GM12878 (cell line): ENCODE measurements around the gene SHROOM3. TPM values are rescaled to one million over a fixed set of nuclear protein-coding genes. Genes with fewer than 3 reads are reported as not detected.

Source experiments
- ATAC-seq: fragments of 200-7000 bp; cut with Tn5 transposase; 3 replicates; pipeline ENCODE4 v1.9.1; 2020; ENCODE audit warnings: mild to moderate bottlenecking, moderate library complexity
- BruUV-seq: library from RNA; stranded (reverse); fragments of 400-500 nt; replicated peaks from 2 replicates; lab custom pipeline; 2021; lab: Mats Ljungman, UMichigan
- CTCF ChIA-PET: fragments of 300-600 bp; sonication (Branson Sonifier 250); formaldehyde crosslinking; extraction: SDS; loops from one replicate; lab custom pipeline; 2021; ENCODE audit warnings: inconsistent platforms; lab: Yijun Ruan, JAX
- POLR2A ChIA-PET: fragments of 350-600 bp; formaldehyde crosslinking; extraction: SDS; loops from one replicate; lab custom pipeline; 2021; ENCODE audit warnings: inconsistent platforms; lab: Charles Lee
- RAD21 ChIA-PET: fragments of 300-600 bp; sonication (Branson Sonifier 250); formaldehyde crosslinking; loops from one replicate; lab custom pipeline; 2023; ENCODE audit warnings: antibody characterized with exemption; ENCODE audit not compliant: unreplicated experiment; lab: Charles Lee
- SMC1A ChIA-PET: fragments of 300-600 bp; sonication (Branson Sonifier 250); formaldehyde crosslinking; loops from one replicate; lab custom pipeline; 2023; ENCODE audit not compliant: unreplicated experiment, uncharacterized antibody; lab: Charles Lee
- DNase-seq: peaks from one replicate; pipeline ENCODE4 v3.0.0-alpha.2; 2011; ENCODE audit warnings: low read depth, low spot score
- FAIRE-seq: peaks from 3 replicates; lab custom pipeline; 2011; peaks lifted over from hg19 to GRCh38; lab: Jason Lieb, UNC
- H2AFZ ChIP-seq: 2 replicates; pipeline ENCODE4 v1.6.0; 2011; ENCODE audit warnings: low read depth, low read length, control low read depth; ENCODE audit not compliant: control insufficient read depth
- H3K27ac ChIP-seq: 2 replicates; pipeline ENCODE4 v1.5.1; 2011; ENCODE audit warnings: control low read depth; ENCODE audit not compliant: control insufficient read depth, insufficient read depth
- H3K27me3 ChIP-seq, 2 experiments: replicated peaks in 1 of 2; 2 replicates each; pipeline versions ENCODE4 v1.6.0 to v1.6.1; 2011; ENCODE audit warnings: low read length in 1 of 2; ENCODE audit not compliant: control insufficient read depth in 2 of 2, insufficient read depth in 2 of 2
- H3K36me3 ChIP-seq, 2 experiments: 2 replicates each; pipeline ENCODE4 v1.5.1; 2011; ENCODE audit warnings: low read length in 1 of 2; ENCODE audit not compliant: control insufficient read depth in 2 of 2, insufficient read depth in 2 of 2
- H3K4me1 ChIP-seq: 2 replicates; pipeline ENCODE4 v1.6.1; 2011; ENCODE audit warnings: mild to moderate bottlenecking, low read length, moderate library complexity, mixed read lengths; ENCODE audit not compliant: control insufficient read depth, insufficient read depth
- H3K4me2 ChIP-seq: 2 replicates; pipeline ENCODE4 v1.6.0; 2011; ENCODE audit warnings: control low read depth; ENCODE audit not compliant: control insufficient read depth, insufficient read depth
- H3K4me3 ChIP-seq: fragments of 200-600 bp; sonication (generic); 2 replicates; pipeline ENCODE4 v1.5.1; 2016
- H3K79me2 ChIP-seq: 2 replicates; pipeline ENCODE4 v1.6.0; 2011; ENCODE audit warnings: low read length; ENCODE audit not compliant: control insufficient read depth, insufficient read depth
- H3K9ac ChIP-seq: 2 replicates; pipeline ENCODE4 v1.8.0; 2011; ENCODE audit warnings: low read length, control low read depth, mixed read lengths; ENCODE audit not compliant: control insufficient read depth, insufficient read depth
- H3K9me3 ChIP-seq: replicated peaks from 3 replicates; pipeline ENCODE4 v1.5.1; 2011; ENCODE audit warnings: mild to moderate bottlenecking, low read length; ENCODE audit not compliant: control insufficient read depth, insufficient read depth
- H4K20me1 ChIP-seq: 2 replicates; pipeline ENCODE4 v1.6.0; 2011; ENCODE audit not compliant: control insufficient read depth, insufficient read depth
- BHLHE40 ChIP-seq, 2 experiments: fragments of 450-650 bp in 1 of 2; IDR thresholded peaks; 2 replicates each; pipeline ENCODE4 v1.6.1; 2011 to 2017; ENCODE audit warnings: low read depth in 2 of 2, borderline replicate concordance in 1 of 2, improper control_type of control experiment in 1 of 2, low read length in 1 of 2, mild to moderate bottlenecking in 1 of 2
- ESRRA ChIP-seq: IDR thresholded peaks from 2 replicates; pipeline ENCODE4 v1.6.1; 2012; ENCODE audit warnings: mild to moderate bottlenecking, low read length, improper control_type of control experiment
- FOXK2 ChIP-seq: fragments of 450-650 bp; IDR thresholded peaks from 2 replicates; pipeline ENCODE4 v1.6.1; 2017; ENCODE audit warnings: mild to moderate bottlenecking, moderate library complexity
- GABPA ChIP-seq: IDR thresholded peaks from 2 replicates; pipeline ENCODE4 v1.6.1; 2014; ENCODE audit warnings: antibody characterized with exemption, low read depth, mild to moderate bottlenecking, inconsistent platforms
- NR2F1 ChIP-seq: fragments of 450-650 bp; conservative IDR thresholded peaks from 2 replicates; pipeline ENCODE4 v1.6.1; 2017; ENCODE audit warnings: mild to moderate bottlenecking
- PML ChIP-seq: IDR thresholded peaks from 2 replicates; pipeline ENCODE4 v1.6.1; 2012; ENCODE audit warnings: low read length, inconsistent platforms
- POLR2AphosphoS5 ChIP-seq: IDR thresholded peaks from 2 replicates; pipeline ENCODE4 v1.6.1; 2011; ENCODE audit warnings: mild to moderate bottlenecking, low read length, inconsistent platforms
- RBBP5 ChIP-seq: fragments of 200-600 bp; sonication (generic); conservative IDR thresholded peaks from 2 replicates; pipeline ENCODE4 v1.6.1; 2016
- SIX5 ChIP-seq: IDR thresholded peaks from 2 replicates; pipeline ENCODE4 v1.6.1; 2011; ENCODE audit warnings: mild to moderate bottlenecking, low read depth, low read length, moderate library complexity; ENCODE audit not compliant: severe bottlenecking
- SP1 ChIP-seq: IDR thresholded peaks from one replicate; pipeline ENCODE4 v1.6.1; 2011; ENCODE audit warnings: low read depth, low read length
- STAT1 ChIP-seq: fragments of 450-650 bp; conservative IDR thresholded peaks from 2 replicates; pipeline ENCODE4 v1.6.1; 2014; ENCODE audit warnings: antibody characterized with exemption, mild to moderate bottlenecking
- SUPT20H ChIP-seq: IDR thresholded peaks from 2 replicates; pipeline ENCODE4 v1.6.1; 2011; ENCODE audit warnings: low read depth, mild to moderate bottlenecking, low read length, moderate library complexity, borderline replicate concordance; ENCODE audit not compliant: control insufficient read depth
- TARDBP ChIP-seq: IDR thresholded peaks from 2 replicates; pipeline ENCODE4 v1.6.1; 2016; ENCODE audit warnings: borderline replicate concordance
- TCF3 ChIP-seq: IDR thresholded peaks from 2 replicates; pipeline ENCODE4 v1.6.1; 2012; ENCODE audit warnings: low read depth, mild to moderate bottlenecking, low read length, borderline replicate concordance; ENCODE audit not compliant: insufficient read depth
- ZBED1 ChIP-seq: IDR thresholded peaks from 2 replicates; pipeline ENCODE4 v1.6.1; 2016; ENCODE audit warnings: borderline replicate concordance
- WGBS: methylation state at CpG from one replicate; pipeline ENCODE4 v1.1.6; 2016; ENCODE audit warnings: low lambda C conversion rate; ENCODE audit not compliant: insufficient replicate concordance, insufficient coverage; ENCODE audit errors: missing lambda C conversion rate; 5-methylcytosine and 5-hydroxymethylcytosine counted together
- in situ Hi-C: fragments of 300-500 bp; cut with MboI; formaldehyde crosslinking; loops from 9 replicates; pipeline ENCODE4 v1.14.3; 2018; ENCODE audit warnings: mixed read lengths
- intact Hi-C: fragments of 100-400 bp; cut with micrococcal nuclease; formaldehyde crosslinking; loops from one replicate; pipeline ENCODE4 v1.14.2; 2022; ENCODE audit not compliant: unreplicated experiment
- polyA plus RNA-seq, 11 experiments: library from polyadenylated mRNA; depleted of rRNA in 4 of 11; unstranded in 6 of 11; stranded (reverse) in 5 of 11; fragments of >200 nt; fragmentation: Nextera tagmentation in 4 of 11; fragmentation: Illumina TruSeq in 1 of 11; extraction: Ambion mirVana in 4 of 11; extraction: Trizol in 1 of 11; gene quantifications; 1 replicate in 1 of 11; 2 replicates in 10 of 11; pipeline versions ENCODE4 v1.2.1 to v1.2.3, GENCODE V29; 2011 to 2016; ENCODE audit warnings: inconsistent platforms in 2 of 11, missing spikeins in 2 of 11, low read depth in 1 of 11
- total RNA-seq, 4 experiments: library from RNA; depleted of rRNA in 3 of 4; stranded (reverse); fragments of >200 nt in 3 of 4; fragmentation: Illumina TruSeq in 1 of 4; extraction: Trizol in 1 of 4; gene quantifications; 2 replicates each; pipeline versions ENCODE4 v1.2.1 to v1.2.3, GENCODE V29; 2013 to 2021
- TF ChIP-seq, protein P1 (sequence below): fragments of 450-650 bp; IDR thresholded peaks from 2 replicates; pipeline ENCODE4 v1.6.1; 2016; ENCODE audit warnings: mild to moderate bottlenecking, moderate library complexity, borderline replicate concordance
- TF ChIP-seq, protein P2 (sequence below): IDR thresholded peaks from 2 replicates; pipeline ENCODE4 v1.6.1; 2012; ENCODE audit warnings: mild to moderate bottlenecking, low read depth, low read length

SHROOM3 gene
- total and polyA plus RNA-seq, 10 of the 15 experiments (the other 5 are each of a cell fraction or from before 2014, with no cell fraction given), result under 0.01 to 0.29 (median 0.08) TPM; not detected in 1

DNA sequence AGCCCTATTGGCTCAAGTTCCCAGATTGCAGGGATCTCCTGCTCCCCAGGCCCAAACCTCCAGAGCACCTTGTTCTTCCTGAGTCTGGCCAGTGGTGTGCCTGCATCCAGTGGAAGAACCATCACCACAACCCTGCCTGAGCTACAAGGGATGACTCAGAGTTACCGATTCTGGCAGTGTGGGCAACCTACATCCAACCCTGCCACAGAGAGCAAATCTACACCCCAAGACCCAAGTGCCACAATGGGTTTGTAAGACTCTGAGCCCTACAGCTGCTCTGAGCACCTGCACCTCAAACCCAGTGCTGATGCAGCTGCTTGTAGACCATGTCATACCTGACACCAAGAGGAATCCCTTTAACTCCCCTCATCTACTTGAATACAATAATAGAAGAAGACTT, 352.9 kb downstream of the SHROOM3 start:
- SMC1A ChIA-PET, result no interaction called here
- Histone ChIP-seq H3K9me3 (no peaks in the 10 kb centered on the region; the same call in 2 of the 3 replicates), H3K4me2 (no peak overlapping the region), H3K27me3 (no peaks in the 10 kb centered on the region), H3K36me3 (no peaks in the 10 kb centered on the region), H4K20me1 (no peaks in the 10 kb centered on the region), H2AFZ (no peak overlapping the region), H3K27ac (no peak overlapping the region), H3K79me2 (no peaks in the 10 kb centered on the region), H3K9ac (no peak overlapping the region), H3K4me1 (peaks cover 4% of the 10 kb centered on the region; the same call in 1 of the 2 replicates), H3K4me3 (no peak overlapping the region)
- in situ Hi-C loops, result no loop called here
- DNase-seq, result no peak
- RAD21 ChIA-PET, result no interaction called here
- no peak for ATAC-seq
- no TSS peak for BruUV-seq
- CTCF ChIA-PET, result no interaction called here
- POLR2A ChIA-PET, result no interaction called here
- intact Hi-C loops, result loop anchor here (10.0 kb wide), 1 partner anchor 157 kb away; the partner anchor contains the start of gene SEPTIN11
- FAIRE-seq, result no peak
- TF ChIP-seq POLR2AphosphoS5 (no peak), RBBP5 (no peak), BHLHE40 (IDR thresholded peaks at IDR 0.05; ENCODE audit: borderline replicate concordance in 1 of 2, low read depth in 2 of 2, low read length in 1 of 2) (no peak), TARDBP (no peak), TCF3 (no peak), ESRRA (no peak), FOXK2 (no peak), SUPT20H (no peak), PML (no peak), SIX5 (no peak), STAT1 (no peak), GABPA (no peak), SP1 (no peak), NR2F1 (no peak), ZBED1 (no peak)
- TF ChIP-seq, protein P1, sequence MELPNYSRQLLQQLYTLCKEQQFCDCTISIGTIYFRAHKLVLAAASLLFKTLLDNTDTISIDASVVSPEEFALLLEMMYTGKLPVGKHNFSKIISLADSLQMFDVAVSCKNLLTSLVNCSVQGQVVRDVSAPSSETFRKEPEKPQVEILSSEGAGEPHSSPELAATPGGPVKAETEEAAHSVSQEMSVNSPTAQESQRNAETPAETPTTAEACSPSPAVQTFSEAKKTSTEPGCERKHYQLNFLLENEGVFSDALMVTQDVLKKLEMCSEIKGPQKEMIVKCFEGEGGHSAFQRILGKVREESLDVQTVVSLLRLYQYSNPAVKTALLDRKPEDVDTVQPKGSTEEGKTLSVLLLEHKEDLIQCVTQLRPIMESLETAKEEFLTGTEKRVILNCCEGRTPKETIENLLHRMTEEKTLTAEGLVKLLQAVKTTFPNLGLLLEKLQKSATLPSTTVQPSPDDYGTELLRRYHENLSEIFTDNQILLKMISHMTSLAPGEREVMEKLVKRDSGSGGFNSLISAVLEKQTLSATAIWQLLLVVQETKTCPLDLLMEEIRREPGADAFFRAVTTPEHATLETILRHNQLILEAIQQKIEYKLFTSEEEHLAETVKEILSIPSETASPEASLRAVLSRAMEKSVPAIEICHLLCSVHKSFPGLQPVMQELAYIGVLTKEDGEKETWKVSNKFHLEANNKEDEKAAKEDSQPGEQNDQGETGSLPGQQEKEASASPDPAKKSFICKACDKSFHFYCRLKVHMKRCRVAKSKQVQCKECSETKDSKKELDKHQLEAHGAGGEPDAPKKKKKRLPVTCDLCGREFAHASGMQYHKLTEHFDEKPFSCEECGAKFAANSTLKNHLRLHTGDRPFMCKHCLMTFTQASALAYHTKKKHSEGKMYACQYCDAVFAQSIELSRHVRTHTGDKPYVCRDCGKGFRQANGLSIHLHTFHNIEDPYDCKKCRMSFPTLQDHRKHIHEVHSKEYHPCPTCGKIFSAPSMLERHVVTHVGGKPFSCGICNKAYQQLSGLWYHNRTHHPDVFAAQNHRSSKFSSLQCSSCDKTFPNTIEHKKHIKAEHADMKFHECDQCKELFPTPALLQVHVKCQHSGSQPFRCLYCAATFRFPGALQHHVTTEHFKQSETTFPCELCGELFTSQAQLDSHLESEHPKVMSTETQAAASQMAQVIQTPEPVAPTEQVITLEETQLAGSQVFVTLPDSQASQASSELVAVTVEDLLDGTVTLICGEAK, result no peak
- TF ChIP-seq, protein P2, sequence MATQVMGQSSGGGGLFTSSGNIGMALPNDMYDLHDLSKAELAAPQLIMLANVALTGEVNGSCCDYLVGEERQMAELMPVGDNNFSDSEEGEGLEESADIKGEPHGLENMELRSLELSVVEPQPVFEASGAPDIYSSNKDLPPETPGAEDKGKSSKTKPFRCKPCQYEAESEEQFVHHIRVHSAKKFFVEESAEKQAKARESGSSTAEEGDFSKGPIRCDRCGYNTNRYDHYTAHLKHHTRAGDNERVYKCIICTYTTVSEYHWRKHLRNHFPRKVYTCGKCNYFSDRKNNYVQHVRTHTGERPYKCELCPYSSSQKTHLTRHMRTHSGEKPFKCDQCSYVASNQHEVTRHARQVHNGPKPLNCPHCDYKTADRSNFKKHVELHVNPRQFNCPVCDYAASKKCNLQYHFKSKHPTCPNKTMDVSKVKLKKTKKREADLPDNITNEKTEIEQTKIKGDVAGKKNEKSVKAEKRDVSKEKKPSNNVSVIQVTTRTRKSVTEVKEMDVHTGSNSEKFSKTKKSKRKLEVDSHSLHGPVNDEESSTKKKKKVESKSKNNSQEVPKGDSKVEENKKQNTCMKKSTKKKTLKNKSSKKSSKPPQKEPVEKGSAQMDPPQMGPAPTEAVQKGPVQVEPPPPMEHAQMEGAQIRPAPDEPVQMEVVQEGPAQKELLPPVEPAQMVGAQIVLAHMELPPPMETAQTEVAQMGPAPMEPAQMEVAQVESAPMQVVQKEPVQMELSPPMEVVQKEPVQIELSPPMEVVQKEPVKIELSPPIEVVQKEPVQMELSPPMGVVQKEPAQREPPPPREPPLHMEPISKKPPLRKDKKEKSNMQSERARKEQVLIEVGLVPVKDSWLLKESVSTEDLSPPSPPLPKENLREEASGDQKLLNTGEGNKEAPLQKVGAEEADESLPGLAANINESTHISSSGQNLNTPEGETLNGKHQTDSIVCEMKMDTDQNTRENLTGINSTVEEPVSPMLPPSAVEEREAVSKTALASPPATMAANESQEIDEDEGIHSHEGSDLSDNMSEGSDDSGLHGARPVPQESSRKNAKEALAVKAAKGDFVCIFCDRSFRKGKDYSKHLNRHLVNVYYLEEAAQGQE, result no peak
- TF ChIP-seq, all 136 proteins: peak for 0
- WGBS, result 100% methylated on average over 1 of the region's 1 CpG
